Cardiac muscle cell (in vitro differentiated cells and primary cell): ENCODE measurements around the gene ACAN. TPM values are rescaled to one million over a fixed set of nuclear protein-coding genes. Genes with fewer than 3 reads are reported as not detected.

Source experiments
- DNase-seq, 2 donors: peaks; one replicate each; pipeline versions ENCODE4 v3.0.0 to v3.0.0-alpha.2; 2010 to 2017; ENCODE audit warnings: low read depth in 1 of 2, low spot score in 1 of 2
- H3K27ac ChIP-seq: fragments of 200-600 bp; sonication (generic); 2 replicates; pipeline ENCODE4 v1.5.1; 2016
- H3K27me3 ChIP-seq: fragments of 200-600 bp; sonication (generic); 2 replicates; pipeline ENCODE4 v1.6.0; 2016; ENCODE audit warnings: control low read depth
- H3K36me3 ChIP-seq: fragments of 200-600 bp; sonication (generic); 2 replicates; pipeline ENCODE4 v1.5.1; 2016; ENCODE audit warnings: control low read depth
- H3K4me1 ChIP-seq: fragments of 200-600 bp; sonication (generic); 2 replicates; pipeline ENCODE4 v1.8.1; 2017; ENCODE audit warnings: low read depth, mild to moderate bottlenecking, mixed run types
- H3K4me3 ChIP-seq: fragments of 200-600 bp; sonication (generic); 2 replicates; pipeline ENCODE4 v1.5.1; 2016; ENCODE audit warnings: mild to moderate bottlenecking
- H3K9me3 ChIP-seq: fragments of 200-600 bp; sonication (generic); 2 replicates; pipeline ENCODE4 v1.5.1; 2017; ENCODE audit warnings: low read depth, mild to moderate bottlenecking, control low read depth
- polyA plus RNA-seq: library from polyadenylated mRNA; unstranded; fragments of >200 nt; fragmentation: Nextera tagmentation; extraction: Ambion mirVana; gene quantifications from 2 replicates; pipeline ENCODE4 v1.2.1, GENCODE V29; 2016
- total RNA-seq: library from RNA; depleted of rRNA; stranded (reverse); fragments of >200 nt; gene quantifications from 2 replicates; pipeline ENCODE4 v1.2.3, GENCODE V29; 2016
- TF ChIP-seq, protein P1 (sequence below): IDR thresholded peaks from 2 replicates; pipeline ENCODE4 v1.5.1; 2012; ENCODE audit warnings: low read depth, mild to moderate bottlenecking, low read length

The ACAN gene
- total and polyA plus RNA-seq, 2 experiments from 2014 or later = 0.71 to 0.91 TPM

DNA sequence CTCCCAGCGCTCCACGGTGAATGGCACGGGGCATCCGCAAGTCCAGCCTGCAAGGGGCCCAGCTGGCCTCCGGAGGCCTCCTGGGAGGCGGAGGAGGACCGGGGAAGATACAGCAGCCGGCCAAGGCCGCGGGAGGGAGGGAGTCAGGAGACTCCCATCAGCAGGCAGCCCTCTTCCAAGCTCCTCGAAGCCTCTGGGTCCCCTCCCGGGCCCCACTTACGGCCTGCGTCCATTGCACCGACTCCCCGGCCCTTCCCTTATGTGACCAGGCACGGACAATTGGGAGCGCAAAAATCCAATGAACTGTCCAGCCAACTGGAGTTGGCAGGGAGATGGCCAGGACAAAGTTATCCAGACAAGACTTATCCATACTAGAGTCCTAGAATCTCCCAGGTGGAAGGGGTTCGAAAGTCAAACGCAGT lies 109.3 kb downstream of the ACAN start:
- TF ChIP-seq, protein P1, sequence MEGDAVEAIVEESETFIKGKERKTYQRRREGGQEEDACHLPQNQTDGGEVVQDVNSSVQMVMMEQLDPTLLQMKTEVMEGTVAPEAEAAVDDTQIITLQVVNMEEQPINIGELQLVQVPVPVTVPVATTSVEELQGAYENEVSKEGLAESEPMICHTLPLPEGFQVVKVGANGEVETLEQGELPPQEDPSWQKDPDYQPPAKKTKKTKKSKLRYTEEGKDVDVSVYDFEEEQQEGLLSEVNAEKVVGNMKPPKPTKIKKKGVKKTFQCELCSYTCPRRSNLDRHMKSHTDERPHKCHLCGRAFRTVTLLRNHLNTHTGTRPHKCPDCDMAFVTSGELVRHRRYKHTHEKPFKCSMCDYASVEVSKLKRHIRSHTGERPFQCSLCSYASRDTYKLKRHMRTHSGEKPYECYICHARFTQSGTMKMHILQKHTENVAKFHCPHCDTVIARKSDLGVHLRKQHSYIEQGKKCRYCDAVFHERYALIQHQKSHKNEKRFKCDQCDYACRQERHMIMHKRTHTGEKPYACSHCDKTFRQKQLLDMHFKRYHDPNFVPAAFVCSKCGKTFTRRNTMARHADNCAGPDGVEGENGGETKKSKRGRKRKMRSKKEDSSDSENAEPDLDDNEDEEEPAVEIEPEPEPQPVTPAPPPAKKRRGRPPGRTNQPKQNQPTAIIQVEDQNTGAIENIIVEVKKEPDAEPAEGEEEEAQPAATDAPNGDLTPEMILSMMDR = no peak
- Histone ChIP-seq H3K27me3 (no peaks in the 10 kb centered on the region), H3K9me3 (no peaks in the 10 kb centered on the region), H3K4me1 (peaks cover 17% of the 10 kb centered on the region), H3K36me3 (no peaks in the 10 kb centered on the region), H3K4me3 (peak overlapping the region; percentile 54), H3K27ac (peak overlapping the region; percentile 81)
- DNase-seq = peak; percentile 29 to 67

DNA sequence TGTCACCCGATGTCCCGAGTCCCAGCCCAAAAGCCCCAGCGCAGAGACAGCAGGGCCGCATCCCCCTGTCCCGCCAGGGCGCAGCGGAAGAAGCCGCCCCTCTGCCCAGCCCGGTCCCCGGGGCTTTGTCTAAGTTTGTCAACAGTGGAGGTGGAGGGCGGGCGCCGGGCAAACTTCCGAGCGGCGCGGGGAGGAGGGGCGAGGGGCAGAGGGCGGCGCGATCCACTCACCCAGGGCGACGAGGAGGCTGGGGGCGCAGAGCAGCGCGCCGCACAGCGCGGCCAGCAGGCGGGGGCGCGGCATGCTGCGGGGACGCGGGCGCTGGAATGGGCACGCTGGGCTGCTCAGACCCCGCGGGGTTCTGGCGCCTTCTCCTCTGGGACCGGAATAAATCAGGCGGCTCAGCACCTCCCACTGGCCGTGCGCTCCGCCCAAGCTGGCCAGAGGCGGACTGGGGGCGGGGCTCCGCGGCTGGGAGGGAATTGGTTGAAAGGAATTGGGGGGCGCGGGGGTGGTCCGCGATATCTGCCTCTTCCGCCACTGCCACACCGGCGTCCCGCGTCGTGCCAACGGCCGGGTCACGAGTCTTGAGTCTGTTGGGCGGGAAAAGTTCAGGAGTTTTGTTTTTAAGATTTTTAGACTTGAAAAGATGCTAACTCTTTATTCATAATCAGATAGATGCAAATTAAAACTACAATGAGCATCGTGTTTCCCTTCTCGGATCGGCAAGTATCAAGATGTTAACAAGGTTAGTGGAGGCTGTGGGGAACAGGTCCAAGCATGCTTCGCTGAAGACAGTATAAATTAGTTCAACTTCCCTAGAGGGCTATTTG lies 110.0 kb downstream of the ACAN start, which contains the start of gene MFGE8:
TSS of gene MFGE8 (minus strand) at position 363 of the 833 bp plus-strand sequence. CDS start at position 303, 60 bp downstream.
- H3K36me3 ChIP-seq = no peaks in the 10 kb centered on the region
- TF ChIP-seq, protein P1 = peak; percentile 2

DNA sequence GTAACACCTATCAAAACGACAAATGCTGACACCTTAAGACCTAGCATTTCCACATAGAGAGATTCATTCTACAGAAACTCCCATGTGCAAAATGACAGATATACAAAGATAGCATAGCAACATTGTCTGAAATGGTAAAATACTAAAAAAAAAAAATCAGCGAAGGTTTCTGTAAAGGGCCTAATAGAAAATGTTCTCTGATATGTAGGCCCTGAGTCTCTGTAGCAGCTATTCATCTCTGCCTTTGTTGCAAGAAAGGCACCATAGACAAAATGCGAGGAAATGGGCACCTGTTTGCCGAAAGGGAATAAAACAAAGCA lies 110.6 kb downstream of the ACAN start:
- peaks cover 17% of the 10 kb centered on the region for H3K4me1 ChIP-seq
- DNase-seq = no peak
- no peaks in the 10 kb centered on the region for H3K36me3 ChIP-seq
- TF ChIP-seq, protein P1 = no peak
- H3K4me3 ChIP-seq = peak overlapping the region; percentile 54
- no peaks in the 10 kb centered on the region for H3K9me3 ChIP-seq
- no peaks in the 10 kb centered on the region for H3K27me3 ChIP-seq
- peak overlapping the region; percentile 81 for H3K27ac ChIP-seq

More for the DNA sequence above, 110.0 kb downstream of the ACAN start, which contains the start of gene MFGE8:
- H3K4me1 ChIP-seq = peaks cover 17% of the 10 kb centered on the region
- no peaks in the 10 kb centered on the region for H3K27me3 ChIP-seq
- peak within 1 kb of the TSS; percentile 54 for H3K4me3 ChIP-seq
- H3K27ac ChIP-seq = peak within 1 kb of the TSS; percentile 81
- no peaks in the 10 kb centered on the region for H3K9me3 ChIP-seq
- DNase-seq = peak; percentile 77 to 94

DNA sequence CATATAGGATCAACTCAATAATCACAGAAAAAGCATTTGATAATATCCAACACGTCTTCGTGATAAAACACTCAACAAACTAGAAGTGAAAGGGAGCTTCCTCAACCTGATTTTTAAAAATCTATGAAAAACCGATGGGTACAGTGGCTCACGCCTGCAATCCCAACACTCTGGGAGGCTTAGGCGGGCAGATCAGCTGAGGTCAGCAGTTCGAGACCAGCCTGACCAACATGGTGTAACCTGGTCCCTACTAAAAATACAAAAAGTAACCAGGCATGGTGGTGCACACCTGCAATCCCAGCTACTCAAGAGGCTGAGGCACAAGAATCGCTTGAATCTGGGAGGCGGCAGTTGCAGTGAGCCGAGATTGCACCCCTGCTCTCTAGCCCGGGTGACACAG lies 112.1 kb downstream of the ACAN start:
- H3K4me1 ChIP-seq = peaks cover 12% of the 10 kb centered on the region
- H3K27ac ChIP-seq = no peak overlapping the region
- no peak for DNase-seq
- no peak overlapping the region for H3K4me3 ChIP-seq
- TF ChIP-seq, protein P1 = no peak
- no peaks in the 10 kb centered on the region for H3K36me3 ChIP-seq
- H3K27me3 ChIP-seq = no peaks in the 10 kb centered on the region
- H3K9me3 ChIP-seq = no peaks in the 10 kb centered on the region

DNA sequence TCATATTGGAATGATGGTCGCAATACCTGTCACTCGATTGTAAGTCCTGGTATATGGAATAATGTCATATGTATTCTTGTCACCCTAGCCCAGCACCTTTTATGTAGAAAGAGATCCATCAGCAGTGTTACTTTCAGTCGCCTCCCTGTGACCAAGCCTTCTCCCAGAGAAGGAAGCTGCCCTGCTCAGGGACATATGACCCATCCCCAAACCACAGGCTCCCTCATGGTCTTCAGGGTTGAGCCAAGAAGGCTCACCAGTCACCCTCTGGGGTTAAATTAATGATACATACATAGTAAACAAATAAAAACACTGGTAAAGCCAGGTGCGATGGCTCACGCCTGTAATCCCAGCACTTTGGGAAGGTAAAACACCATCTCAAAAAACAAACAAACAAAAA lies 114.5 kb downstream of the ACAN start:
- Histone ChIP-seq H3K36me3 (no peaks in the 10 kb centered on the region), H3K4me1 (no peaks in the 10 kb centered on the region), H3K27ac (no peak overlapping the region), H3K4me3 (no peak overlapping the region), H3K9me3 (no peaks in the 10 kb centered on the region), H3K27me3 (no peaks in the 10 kb centered on the region)
- no peak for DNase-seq
- TF ChIP-seq, protein P1 = no peak
